PC-9 (cell line): ENCODE results near the gene DAPK1. TPM values are rescaled to one million over a fixed set of nuclear protein-coding genes. Genes with fewer than 3 reads are reported as not detected.

Experiments
- BruUV-seq: library from RNA; stranded (reverse); fragments of 400-500 nt; replicated peaks from 2 replicates; lab custom pipeline; 2021; lab: Mats Ljungman, UMichigan
- CTCF ChIA-PET: fragments of 300-600 bp; sonication (Branson Sonifier 250); formaldehyde crosslinking; loops from one replicate; lab custom pipeline; 2022; ENCODE audit warnings: antibody characterized with exemption; lab: Charles Lee
- POLR2A ChIA-PET: fragments of 300-600 bp; sonication (Branson Sonifier 250); formaldehyde crosslinking; loops from one replicate; lab custom pipeline; 2022; ENCODE audit warnings: antibody characterized with exemption; ENCODE audit not compliant: unreplicated experiment; lab: Charles Lee
- DNase-seq, 2 experiments: peaks; one replicate each; pipeline versions ENCODE4 v3.0.0 to v3.0.0-alpha.2; 2015 to 2022; ENCODE audit warnings: mixed read lengths in 1 of 2
- H2AFZ ChIP-seq: fragments of 200-600 bp; sonication (generic); 2 replicates; pipeline ENCODE4 v1.8.1; 2017; ENCODE audit warnings: antibody characterized with exemption
- H3F3A ChIP-seq: fragments of 200-600 bp; sonication (generic); 2 replicates; pipeline ENCODE4 v1.8.1; 2017; ENCODE audit warnings: antibody characterized with exemption, mild to moderate bottlenecking, low read depth; ENCODE audit not compliant: insufficient read depth
- H3K27ac ChIP-seq: fragments of 200-600 bp; sonication (generic); 2 replicates; pipeline ENCODE4 v1.6.1; 2016; ENCODE audit warnings: mixed run types
- H3K27me3 ChIP-seq: fragments of 200-600 bp; sonication (generic); 2 replicates; pipeline ENCODE4 v1.6.1; 2016; ENCODE audit warnings: low read depth, mixed run types; ENCODE audit not compliant: insufficient read depth
- H3K36me3 ChIP-seq: fragments of 200-600 bp; sonication (generic); 2 replicates; pipeline ENCODE4 v1.6.1; 2016; ENCODE audit warnings: low read depth, mixed run types
- H3K4me1 ChIP-seq: fragments of 200-600 bp; sonication (generic); replicated peaks from 2 replicates; pipeline ENCODE4 v1.6.1; 2016; ENCODE audit warnings: mixed run types; ENCODE audit not compliant: insufficient read depth
- H3K4me2 ChIP-seq: fragments of 200-600 bp; sonication (generic); 2 replicates; pipeline ENCODE4 v1.6.1; 2017; ENCODE audit warnings: mixed run types
- H3K4me3 ChIP-seq: fragments of 200-600 bp; sonication (generic); 2 replicates; pipeline ENCODE4 v1.6.1; 2016; ENCODE audit warnings: mixed run types
- H3K79me2 ChIP-seq: fragments of 200-600 bp; sonication (generic); 2 replicates; pipeline ENCODE4 v1.6.1; 2017; ENCODE audit warnings: low read depth, mixed run types
- H3K9me2 ChIP-seq: fragments of 200-600 bp; sonication (generic); 2 replicates; pipeline ENCODE4 v1.8.1; 2017; ENCODE audit warnings: mild to moderate bottlenecking; ENCODE audit not compliant: insufficient read depth
- H3K9me3 ChIP-seq: fragments of 200-600 bp; sonication (generic); 2 replicates; pipeline ENCODE4 v1.8.1; 2016; ENCODE audit warnings: low read depth; ENCODE audit not compliant: insufficient read depth
- H4K20me1 ChIP-seq: fragments of 200-600 bp; sonication (generic); 2 replicates; pipeline ENCODE4 v1.8.1; 2017; ENCODE audit not compliant: insufficient read depth
- CTCF ChIP-seq: fragments of 200-600 bp; sonication (generic); conservative IDR thresholded peaks from 2 replicates; pipeline ENCODE4 v1.6.1; 2017; ENCODE audit warnings: mixed run types, antibody characterized with exemption, mild to moderate bottlenecking, moderate library complexity
- EZH2 ChIP-seq: fragments of 200-600 bp; sonication (generic); IDR thresholded peaks from 2 replicates; pipeline ENCODE4 v1.8.0; 2017; ENCODE audit warnings: antibody characterized with exemption, low read depth
- intact Hi-C: fragments of 100-400 bp; cut with micrococcal nuclease; formaldehyde crosslinking; loops from one replicate; pipeline ENCODE4 v1.10.0; 2022; ENCODE audit not compliant: unreplicated experiment
- total RNA-seq: library from RNA; stranded (reverse); gene quantifications from 2 replicates; pipeline ENCODE4 v1.2.3, GENCODE V29; 2021

The DAPK1 gene
- total RNA-seq, 1 experiment from 2014 or later: 100 TPM

GRCh38 chr9:87655731-87656130 is 158.1 kb downstream of the DAPK1 start:
- H3K4me3 ChIP-seq: no peak overlapping the region
- CTCF ChIA-PET: no interaction called here
- intact Hi-C loops: no loop called here
- no peaks in the 10 kb centered on the region for H3K79me2 ChIP-seq
- no peaks in the 10 kb centered on the region for H3K9me3 ChIP-seq
- DNase-seq: no peak
- H3K36me3 ChIP-seq: no peaks in the 10 kb centered on the region
- H4K20me1 ChIP-seq: no peaks in the 10 kb centered on the region
- no peak overlapping the region for H3K27ac ChIP-seq
- no peak for TF ChIP-seq CTCF
- TF ChIP-seq EZH2: no peak
- POLR2A ChIA-PET: no interaction called here
- H2AFZ ChIP-seq: no peak overlapping the region
- no peak overlapping the region for H3K4me2 ChIP-seq
- no peaks in the 10 kb centered on the region for H3K4me1 ChIP-seq
- no peaks in the 10 kb centered on the region for H3K9me2 ChIP-seq
- no TSS peak for BruUV-seq
- no peaks in the 10 kb centered on the region for H3K27me3 ChIP-seq
- no peaks in the 10 kb centered on the region for H3F3A ChIP-seq

- H3K36me3 ChIP-seq: no peaks in the 10 kb centered on the region
- no TSS peak for BruUV-seq
- ChIA-PET POLR2A (no interaction called here), CTCF (interaction anchor here (0.6 kb wide), 1 partner anchor 420 kb away, joined by 11 read pairs; no protein-coding TSS in a partner anchor)
- DNase-seq: no peak
- TF ChIP-seq CTCF (no peak), EZH2 (no peak)
- intact Hi-C loops: no loop called here
- no peaks in the 10 kb centered on the region for H3K9me2 ChIP-seq
- no peak overlapping the region for H2AFZ ChIP-seq
- no peaks in the 10 kb centered on the region for H3K9me3 ChIP-seq
- H3K27ac ChIP-seq: no peak overlapping the region
- no peak overlapping the region for H3K4me3 ChIP-seq
- H4K20me1 ChIP-seq: no peaks in the 10 kb centered on the region
- no peaks in the 10 kb centered on the region for H3K79me2 ChIP-seq
- H3F3A ChIP-seq: no peaks in the 10 kb centered on the region
- H3K27me3 ChIP-seq: no peaks in the 10 kb centered on the region
- no peak overlapping the region for H3K4me2 ChIP-seq
- H3K4me1 ChIP-seq: no peaks in the 10 kb centered on the region
Measured at GRCh38 chr9:87656485-87656884, 158.8 kb downstream of the DAPK1 start.

GRCh38 chr9:87657190-87657589 is 159.5 kb downstream of the DAPK1 start:
- intact Hi-C loops: no loop called here
- no TSS peak for BruUV-seq
- Histone ChIP-seq H3K27me3 (no peaks in the 10 kb centered on the region), H3K4me2 (no peak overlapping the region), H3K9me2 (no peaks in the 10 kb centered on the region), H2AFZ (no peak overlapping the region), H3K9me3 (no peaks in the 10 kb centered on the region), H3K36me3 (no peaks in the 10 kb centered on the region), H3K4me1 (no peaks in the 10 kb centered on the region), H3F3A (no peaks in the 10 kb centered on the region), H3K27ac (no peak overlapping the region), H3K79me2 (no peaks in the 10 kb centered on the region), H4K20me1 (no peaks in the 10 kb centered on the region), H3K4me3 (no peak overlapping the region)
- ChIA-PET POLR2A (no interaction called here), CTCF (no interaction called here)
- TF ChIP-seq CTCF (no peak), EZH2 (no peak)
- no peak for DNase-seq
